IPS-15b (cell line): ENCODE data around the gene LYRM9.
"Not testable (repeated sequence)": the region's sequence is repeated elsewhere in the genome, so short reads cannot be mapped to it uniquely, and the experiment has no call there.

ENCODE experiments used
- H3K27me3 ChIP-seq: one replicate; pipeline ENCODE4 v1.6.1; 2013; ENCODE audit warnings: low read length; ENCODE audit not compliant: control insufficient read depth, insufficient read depth
- H3K36me3 ChIP-seq: one replicate; pipeline ENCODE4 v1.6.1; 2013; ENCODE audit warnings: low read length; ENCODE audit not compliant: control insufficient read depth, insufficient read depth
- H3K4me1 ChIP-seq: one replicate; pipeline ENCODE4 v1.6.1; 2013; ENCODE audit warnings: mild to moderate bottlenecking, low read length; ENCODE audit not compliant: control insufficient read depth, insufficient read depth
- H3K4me3 ChIP-seq: one replicate; pipeline ENCODE4 v1.5.1; 2013; ENCODE audit warnings: low read depth, low read length
- H3K9ac ChIP-seq: one replicate; pipeline ENCODE4 v1.6.1; 2013; ENCODE audit warnings: low read depth, mild to moderate bottlenecking, low read length
- H3K9me3 ChIP-seq: one replicate; pipeline ENCODE4 v1.6.1; 2013; ENCODE audit warnings: mild to moderate bottlenecking, low read length; ENCODE audit not compliant: control insufficient read depth, insufficient read depth

LYRM9 gene

DNA sequence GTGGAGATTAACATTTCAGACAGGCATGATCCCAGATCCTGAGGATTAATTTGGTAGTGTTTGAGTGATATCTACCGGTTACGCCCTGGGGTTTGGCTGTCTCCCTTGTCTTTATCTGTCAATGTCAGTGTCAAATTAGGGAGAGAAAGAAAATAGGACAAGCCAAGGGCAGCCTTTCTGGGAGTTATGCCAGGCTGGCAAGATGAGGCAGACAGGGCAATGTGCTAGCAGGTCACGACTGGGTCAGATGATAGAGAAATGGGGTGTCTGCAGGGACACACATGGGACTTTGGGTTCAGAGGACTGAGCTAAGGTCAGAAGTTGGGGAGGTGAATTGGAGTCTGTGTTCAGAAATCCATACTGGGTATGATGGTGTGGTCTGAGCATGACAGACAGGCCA lies 27.4 kb upstream of the LYRM9 start:
- Histone ChIP-seq H3K36me3 (no peaks in the 10 kb centered on the region), H3K4me1 (peaks cover 5% of the 10 kb centered on the region), H3K9me3 (no peaks in the 10 kb centered on the region), H3K9ac (no peak overlapping the region), H3K4me3 (no peak overlapping the region), H3K27me3 (peaks cover 51% of the 10 kb centered on the region)

DNA sequence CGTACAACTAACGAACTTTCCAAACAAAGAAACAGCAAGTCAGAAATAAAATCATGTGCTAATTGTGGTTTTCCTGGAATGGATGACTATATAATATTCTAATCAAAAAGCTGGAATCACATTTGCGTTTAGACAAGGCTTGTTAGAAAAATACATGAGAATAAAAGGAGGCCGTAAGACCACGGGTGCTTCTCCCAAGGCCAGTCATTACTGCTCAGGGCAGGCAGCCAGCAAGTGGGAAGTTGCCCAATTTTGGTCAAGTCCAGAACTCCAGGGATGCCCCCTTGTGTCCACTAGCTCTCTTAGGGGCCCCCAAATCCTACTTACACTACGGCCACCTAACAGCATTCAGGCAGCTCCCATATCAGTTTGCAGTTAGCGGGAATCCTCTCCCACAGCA lies 25.9 kb upstream of the LYRM9 start:
- H3K9me3 ChIP-seq, result no peaks in the 10 kb centered on the region
- peaks cover 59% of the 10 kb centered on the region for H3K27me3 ChIP-seq
- H3K36me3 ChIP-seq, result no peaks in the 10 kb centered on the region
- H3K4me1 ChIP-seq, result peaks cover 5% of the 10 kb centered on the region
- H3K4me3 ChIP-seq, result no peak overlapping the region
- no peak overlapping the region for H3K9ac ChIP-seq

DNA sequence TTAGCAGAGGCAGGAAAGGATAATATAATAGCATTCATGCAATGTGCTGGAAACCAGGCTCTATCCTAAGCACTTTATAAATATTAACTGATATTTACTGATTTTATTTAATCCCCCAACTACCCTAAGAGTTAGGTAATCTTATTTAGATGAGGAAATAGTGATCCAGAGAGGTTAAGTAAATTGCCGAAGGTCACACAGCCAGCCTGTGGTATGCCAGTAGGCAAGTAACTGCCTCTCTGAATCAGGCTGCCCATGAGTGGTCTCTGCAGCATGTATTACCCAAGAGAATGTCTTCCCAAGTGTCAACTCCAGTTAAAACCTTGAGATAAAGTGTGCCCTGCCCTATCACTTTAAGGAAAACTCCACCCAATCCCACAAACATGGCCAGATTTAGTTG lies 25.3 kb upstream of the LYRM9 start:
- Histone ChIP-seq H3K9me3 (no peaks in the 10 kb centered on the region), H3K9ac (no peak overlapping the region), H3K36me3 (no peaks in the 10 kb centered on the region), H3K4me3 (no peak overlapping the region), H3K4me1 (peaks cover 5% of the 10 kb centered on the region), H3K27me3 (peaks cover 65% of the 10 kb centered on the region)

DNA sequence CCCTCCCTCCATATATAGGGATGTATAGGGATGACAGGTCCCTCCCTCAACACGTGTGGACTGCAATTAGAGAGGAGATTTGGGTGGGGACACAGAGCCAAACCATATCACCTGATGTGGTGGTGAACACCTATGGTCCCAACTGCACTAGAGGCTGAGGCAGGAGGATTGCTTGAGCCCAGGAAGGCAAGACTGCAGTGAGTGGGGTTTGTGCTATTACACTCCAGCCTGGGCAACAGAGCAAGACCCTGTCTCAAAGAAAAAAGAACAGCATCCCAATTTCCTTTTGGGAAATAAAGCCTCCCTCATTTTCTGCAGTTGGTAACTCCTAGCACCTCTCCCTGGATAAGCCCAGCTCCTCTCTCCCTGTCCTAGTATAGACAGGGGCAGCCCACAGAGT lies 23.8 kb upstream of the LYRM9 start:
- peaks cover 73% of the 10 kb centered on the region for H3K27me3 ChIP-seq
- H3K4me1 ChIP-seq, result peaks cover 5% of the 10 kb centered on the region
- no peak overlapping the region for H3K4me3 ChIP-seq
- no peak overlapping the region for H3K9ac ChIP-seq
- H3K9me3 ChIP-seq, result no peaks in the 10 kb centered on the region
- H3K36me3 ChIP-seq, result no peaks in the 10 kb centered on the region

DNA sequence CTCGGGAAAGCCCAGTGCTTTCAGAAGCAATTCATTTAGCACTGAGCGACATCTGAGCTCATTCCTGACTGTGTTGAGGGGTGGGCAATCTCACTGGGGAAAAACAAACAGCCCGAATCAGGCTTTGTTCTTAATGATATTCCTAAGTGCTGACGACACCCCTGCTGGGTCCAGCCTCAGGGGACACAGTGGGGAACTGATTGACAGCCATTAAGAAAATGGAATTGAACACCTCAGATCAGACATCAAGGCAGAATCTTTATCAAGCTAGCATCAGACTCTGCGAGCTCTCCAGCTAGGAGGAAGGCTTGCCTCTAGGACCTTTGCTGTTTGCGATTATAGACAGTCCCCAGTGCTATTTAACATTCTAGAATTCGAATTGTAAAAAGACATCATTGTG lies 22.5 kb upstream of the LYRM9 start:
- Histone ChIP-seq H3K27me3 (peaks cover 76% of the 10 kb centered on the region), H3K9me3 (no peaks in the 10 kb centered on the region), H3K4me1 (peaks cover 5% of the 10 kb centered on the region)

DNA sequence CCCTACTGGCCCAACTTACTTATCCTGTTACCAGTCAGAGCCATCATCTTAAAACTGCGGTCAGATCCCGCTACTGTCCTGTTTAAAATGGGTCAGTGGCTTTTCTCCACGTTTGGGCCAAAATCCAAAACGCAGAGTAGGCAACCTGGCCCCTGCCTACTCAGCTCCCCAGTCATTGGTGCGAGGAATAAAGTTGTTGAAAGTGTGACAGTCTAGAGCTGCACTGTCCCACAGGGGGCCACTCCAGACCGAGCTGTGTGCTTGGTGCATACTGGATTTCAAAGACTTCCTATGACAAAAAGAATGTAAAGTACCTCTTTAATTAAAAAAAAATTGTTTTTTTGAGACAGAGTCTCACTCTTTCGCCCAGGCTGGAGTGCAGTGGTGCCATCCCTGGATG lies 21.2 kb upstream of the LYRM9 start:
- Histone ChIP-seq H3K9ac (no peak overlapping the region), H3K36me3 (no peaks in the 10 kb centered on the region), H3K9me3 (no peaks in the 10 kb centered on the region), H3K4me1 (peaks cover 5% of the 10 kb centered on the region), H3K4me3 (no peak overlapping the region), H3K27me3 (peaks cover 84% of the 10 kb centered on the region)

More for the DNA sequence above, 22.5 kb upstream of the LYRM9 start:
- Histone ChIP-seq H3K9ac (no peak overlapping the region), H3K4me3 (no peak overlapping the region), H3K36me3 (no peaks in the 10 kb centered on the region)

DNA sequence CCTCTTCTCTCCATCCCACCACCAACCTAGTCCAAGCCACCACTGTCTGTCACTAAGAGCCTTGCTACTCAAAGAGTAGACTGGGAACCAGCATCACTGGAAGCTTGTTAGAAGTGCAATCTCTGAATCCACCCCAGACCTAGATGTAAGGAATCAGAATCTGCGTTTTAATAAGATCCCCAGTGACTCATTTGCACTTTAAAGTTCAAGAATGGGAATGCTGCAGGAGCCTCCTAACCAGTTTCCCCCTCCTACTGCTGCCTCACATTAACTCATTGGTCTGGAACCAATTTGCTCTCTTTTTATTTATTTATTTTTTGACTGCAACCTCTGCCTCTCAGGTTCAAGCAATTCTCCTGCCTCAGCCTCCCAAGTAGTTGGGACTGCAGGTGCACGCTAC lies 19.8 kb upstream of the LYRM9 start:
- Histone ChIP-seq H3K9ac (no peak overlapping the region), H3K4me3 (no peak overlapping the region), H3K9me3 (no peaks in the 10 kb centered on the region), H3K36me3 (no peaks in the 10 kb centered on the region), H3K27me3 (peaks cover 72% of the 10 kb centered on the region), H3K4me1 (peaks cover 5% of the 10 kb centered on the region)

DNA sequence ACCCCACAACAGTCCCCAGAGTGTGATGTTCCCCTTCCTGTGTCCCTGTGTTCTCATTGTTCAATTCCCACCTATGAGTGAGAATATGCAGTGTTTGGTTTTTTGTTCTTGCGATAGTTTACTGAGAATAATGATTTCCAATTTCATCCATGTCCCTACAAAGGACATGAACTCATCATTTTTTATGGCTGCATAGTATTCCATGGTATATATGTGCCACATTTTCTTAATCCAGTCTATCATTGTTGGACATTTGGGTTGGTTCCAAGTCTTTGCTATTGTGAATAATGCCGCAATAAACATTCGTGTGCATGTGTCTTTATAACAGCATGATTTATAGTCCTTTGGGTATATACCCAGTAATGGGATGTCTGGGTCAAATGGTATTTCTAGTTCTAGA lies 19.1 kb upstream of the LYRM9 start:
- H3K9ac ChIP-seq, H3K36me3 ChIP-seq, H3K4me3 ChIP-seq, H3K9me3 ChIP-seq, H3K4me1 ChIP-seq: not testable (repeated sequence)
- H3K27me3 ChIP-seq, result peaks cover 67% of the 10 kb centered on the region

DNA sequence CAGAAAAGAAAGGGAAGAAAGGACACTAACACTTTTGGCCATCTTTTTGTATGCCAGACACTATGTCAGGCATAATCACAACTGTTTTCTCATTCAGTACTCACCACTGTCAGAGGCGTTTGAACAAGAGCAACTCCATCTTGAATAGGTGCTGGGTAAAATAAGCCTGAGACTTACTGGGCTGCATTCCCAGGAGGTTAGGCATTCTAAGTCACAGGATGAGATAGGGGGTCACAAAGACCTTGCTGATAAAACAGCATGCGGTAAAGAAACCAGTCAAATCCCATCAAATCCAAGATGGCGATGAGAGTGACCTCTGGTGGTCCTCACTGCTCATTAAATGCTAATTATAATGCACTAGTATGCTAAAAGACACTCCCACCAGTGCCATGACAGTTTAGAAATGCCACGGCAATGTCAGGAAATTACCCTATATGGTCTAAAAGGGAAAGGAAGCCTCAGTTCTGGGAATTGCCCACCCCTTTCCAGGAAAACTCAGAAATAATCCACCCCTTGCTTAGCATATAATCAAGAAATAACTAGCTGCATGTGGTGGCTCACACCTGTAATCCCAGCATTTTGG lies 14.9 kb upstream of the LYRM9 start:
- peaks cover 46% of the 10 kb centered on the region for H3K27me3 ChIP-seq
- no peak overlapping the region for H3K4me3 ChIP-seq
- no peaks in the 10 kb centered on the region for H3K36me3 ChIP-seq
- H3K9me3 ChIP-seq, result no peaks in the 10 kb centered on the region
- H3K9ac ChIP-seq, result no peak overlapping the region
- peaks cover 7% of the 10 kb centered on the region for H3K4me1 ChIP-seq

DNA sequence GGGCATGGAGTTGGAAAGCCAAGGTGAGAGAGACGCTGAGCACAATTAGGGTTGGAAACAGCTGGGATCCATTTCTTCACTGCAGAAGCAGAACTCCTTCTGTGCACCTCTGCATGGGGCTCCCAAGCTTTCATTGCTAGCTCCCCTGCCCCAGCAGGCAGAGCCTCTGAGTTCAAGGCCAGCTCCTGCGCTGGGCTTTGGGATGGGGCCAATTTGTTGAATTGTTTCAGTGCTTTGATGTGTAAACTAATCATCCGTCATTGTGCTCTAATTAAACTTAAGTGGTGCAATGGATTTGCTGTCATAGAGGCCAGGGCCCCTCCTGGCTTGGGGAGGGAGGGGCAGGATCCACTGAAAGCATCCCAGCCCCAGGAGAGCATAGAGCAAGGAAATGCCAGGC lies 13.5 kb upstream of the LYRM9 start:
- H3K9me3 ChIP-seq, result no peaks in the 10 kb centered on the region

DNA sequence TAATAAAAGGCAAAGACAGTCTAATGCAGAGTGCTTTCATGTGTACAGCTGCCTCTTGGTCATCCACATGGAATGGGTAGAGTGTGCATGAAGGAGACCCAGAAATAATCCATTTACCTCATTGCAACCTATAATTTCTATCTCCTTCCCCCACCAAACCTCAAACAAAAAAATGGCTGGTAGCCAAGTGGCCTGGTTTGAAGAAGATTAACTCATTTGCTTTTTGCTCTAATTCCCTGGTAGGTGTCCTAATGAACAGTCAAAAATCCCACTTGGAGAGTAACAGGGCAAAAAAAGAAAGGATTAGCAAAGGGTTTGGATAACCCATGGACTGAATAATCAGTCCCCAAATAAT lies 13.0 kb upstream of the LYRM9 start:
- no peaks in the 10 kb centered on the region for H3K9me3 ChIP-seq
- no peak overlapping the region for H3K9ac ChIP-seq
- no peaks in the 10 kb centered on the region for H3K36me3 ChIP-seq
- no peak overlapping the region for H3K4me3 ChIP-seq
- peaks cover 32% of the 10 kb centered on the region for H3K27me3 ChIP-seq
- H3K4me1 ChIP-seq, result peaks cover 7% of the 10 kb centered on the region

More for the DNA sequence above, 13.5 kb upstream of the LYRM9 start:
- H3K9ac ChIP-seq, result no peak overlapping the region
- no peak overlapping the region for H3K4me3 ChIP-seq
- no peaks in the 10 kb centered on the region for H3K36me3 ChIP-seq
- H3K4me1 ChIP-seq, result peaks cover 7% of the 10 kb centered on the region
- H3K27me3 ChIP-seq, result peaks cover 36% of the 10 kb centered on the region

DNA sequence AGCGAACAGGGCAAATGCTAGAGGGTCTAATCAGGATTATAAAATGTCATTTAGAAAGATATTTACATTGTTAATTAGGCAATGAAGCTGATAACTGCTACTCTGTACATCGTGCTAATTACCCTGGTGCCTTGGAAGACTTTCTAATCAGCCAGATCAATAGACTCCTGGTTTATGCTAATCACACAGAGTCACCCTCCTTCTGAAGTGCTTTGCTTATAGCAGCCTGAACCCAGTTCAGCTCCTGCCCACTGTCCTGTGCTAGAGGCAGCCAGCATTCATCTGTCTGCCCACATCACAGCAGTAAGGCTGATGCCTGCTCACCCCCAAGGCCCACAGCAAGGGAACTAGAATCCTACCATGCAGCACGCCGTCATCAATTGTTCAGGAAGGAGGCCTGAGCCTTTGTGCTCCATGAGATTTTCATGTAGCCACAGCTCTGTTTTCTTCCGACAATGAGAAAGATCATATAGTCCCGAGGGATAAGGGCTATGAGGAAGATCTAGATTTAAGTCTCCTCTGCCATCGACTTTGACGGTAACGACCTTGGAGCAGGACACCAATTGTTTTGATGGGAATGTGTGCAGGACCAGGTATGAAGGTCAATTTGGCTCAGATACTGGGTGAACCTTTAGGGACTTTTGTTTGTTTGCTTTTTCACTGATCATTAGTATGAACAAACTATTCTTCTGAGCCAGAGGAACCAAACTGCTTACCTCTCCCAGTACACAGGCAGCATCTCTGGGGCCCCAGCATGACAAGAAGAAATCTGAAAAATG lies 12.5 kb upstream of the LYRM9 start:
- H3K4me3 ChIP-seq, result no peak overlapping the region
- H3K4me1 ChIP-seq, result peaks cover 7% of the 10 kb centered on the region
- no peaks in the 10 kb centered on the region for H3K9me3 ChIP-seq
- H3K36me3 ChIP-seq, result no peaks in the 10 kb centered on the region
- H3K9ac ChIP-seq, result no peak overlapping the region
- H3K27me3 ChIP-seq, result peaks cover 29% of the 10 kb centered on the region
